ENCODE results near the gene AIRE.

The AIRE gene

DNA sequence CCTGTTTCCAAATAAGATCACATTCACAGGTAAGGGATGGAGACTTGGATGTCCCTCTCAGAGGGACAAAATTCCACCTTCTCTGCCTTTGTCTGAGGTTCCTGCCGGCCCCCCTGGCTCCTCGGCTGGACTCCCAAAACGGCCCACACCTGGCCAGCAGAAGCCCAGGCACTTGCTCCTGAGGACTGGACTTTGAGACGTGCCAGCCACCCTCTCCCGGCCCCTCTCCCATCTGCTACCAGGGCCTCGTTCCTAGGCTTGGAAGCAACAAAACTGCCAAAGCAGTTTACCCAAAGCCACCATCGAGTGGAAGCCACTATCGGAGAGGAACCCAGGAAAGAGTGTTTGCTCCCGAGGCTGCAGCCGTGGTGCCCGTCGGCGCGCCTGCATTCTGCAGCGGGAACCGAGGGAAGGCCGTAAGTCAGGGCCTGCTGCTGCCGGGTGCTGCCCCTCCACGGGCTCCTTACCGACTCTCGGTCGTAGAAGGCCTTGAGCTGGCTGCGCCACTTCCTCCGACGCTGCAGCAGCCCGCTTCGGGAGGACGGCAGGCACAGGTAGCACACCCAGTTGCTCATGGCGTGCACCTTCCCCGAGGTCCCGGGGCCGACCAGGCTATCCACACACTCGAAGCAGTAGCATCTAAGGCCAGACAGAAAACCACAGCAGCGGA, 27.5 kb upstream of the AIRE start:
- no peak for DNase-seq (ENCODE audit: low read depth)
- TF ChIP-seq, protein P1, sequence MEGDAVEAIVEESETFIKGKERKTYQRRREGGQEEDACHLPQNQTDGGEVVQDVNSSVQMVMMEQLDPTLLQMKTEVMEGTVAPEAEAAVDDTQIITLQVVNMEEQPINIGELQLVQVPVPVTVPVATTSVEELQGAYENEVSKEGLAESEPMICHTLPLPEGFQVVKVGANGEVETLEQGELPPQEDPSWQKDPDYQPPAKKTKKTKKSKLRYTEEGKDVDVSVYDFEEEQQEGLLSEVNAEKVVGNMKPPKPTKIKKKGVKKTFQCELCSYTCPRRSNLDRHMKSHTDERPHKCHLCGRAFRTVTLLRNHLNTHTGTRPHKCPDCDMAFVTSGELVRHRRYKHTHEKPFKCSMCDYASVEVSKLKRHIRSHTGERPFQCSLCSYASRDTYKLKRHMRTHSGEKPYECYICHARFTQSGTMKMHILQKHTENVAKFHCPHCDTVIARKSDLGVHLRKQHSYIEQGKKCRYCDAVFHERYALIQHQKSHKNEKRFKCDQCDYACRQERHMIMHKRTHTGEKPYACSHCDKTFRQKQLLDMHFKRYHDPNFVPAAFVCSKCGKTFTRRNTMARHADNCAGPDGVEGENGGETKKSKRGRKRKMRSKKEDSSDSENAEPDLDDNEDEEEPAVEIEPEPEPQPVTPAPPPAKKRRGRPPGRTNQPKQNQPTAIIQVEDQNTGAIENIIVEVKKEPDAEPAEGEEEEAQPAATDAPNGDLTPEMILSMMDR (IDR thresholded peaks at IDR 0.05; ENCODE audit: control insufficient read depth, extremely low read depth, insufficient read depth), result no peak

DNA sequence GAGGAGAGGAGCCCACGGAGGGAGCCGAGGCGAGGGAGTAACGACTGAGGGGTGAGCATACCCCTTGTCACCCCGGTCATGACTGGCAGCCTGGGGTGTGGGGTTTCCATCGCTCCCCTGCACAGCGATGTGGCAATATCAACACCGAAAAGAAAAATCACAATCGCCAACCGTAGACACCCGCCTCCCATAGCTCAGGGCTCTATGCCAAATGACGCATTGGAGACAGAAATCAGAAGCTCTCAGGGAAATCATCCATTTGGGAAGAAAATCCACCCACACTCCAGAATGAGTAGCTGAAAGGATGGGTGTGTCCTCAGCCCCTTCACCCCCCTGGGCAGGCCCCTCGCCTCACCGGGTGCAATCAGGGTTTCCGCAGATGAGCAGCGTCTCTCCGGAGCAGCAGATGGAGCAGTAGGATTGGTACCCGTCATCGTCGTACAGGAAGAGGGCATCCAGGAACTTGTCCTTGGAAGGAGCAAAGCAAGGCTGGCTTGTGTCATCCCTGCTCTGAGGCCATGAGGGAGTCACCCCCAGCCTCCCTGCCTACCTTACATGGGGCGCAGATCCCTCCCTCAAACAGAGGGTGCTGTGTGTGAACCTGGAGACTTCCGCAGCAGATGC, 26.5 kb upstream of the AIRE start:
- no peak overlapping the region for H3K4me3 ChIP-seq (ENCODE audit: low read depth, low read length)
- TF ChIP-seq, protein P1 (IDR thresholded peaks at IDR 0.05; ENCODE audit: control insufficient read depth, extremely low read depth, insufficient read depth), result no peak
- no peak for DNase-seq (ENCODE audit: low read depth)

More for the DNA sequence above, 27.5 kb upstream of the AIRE start:
- no peak overlapping the region for H3K4me3 ChIP-seq (ENCODE audit: low read depth, low read length)

DNA sequence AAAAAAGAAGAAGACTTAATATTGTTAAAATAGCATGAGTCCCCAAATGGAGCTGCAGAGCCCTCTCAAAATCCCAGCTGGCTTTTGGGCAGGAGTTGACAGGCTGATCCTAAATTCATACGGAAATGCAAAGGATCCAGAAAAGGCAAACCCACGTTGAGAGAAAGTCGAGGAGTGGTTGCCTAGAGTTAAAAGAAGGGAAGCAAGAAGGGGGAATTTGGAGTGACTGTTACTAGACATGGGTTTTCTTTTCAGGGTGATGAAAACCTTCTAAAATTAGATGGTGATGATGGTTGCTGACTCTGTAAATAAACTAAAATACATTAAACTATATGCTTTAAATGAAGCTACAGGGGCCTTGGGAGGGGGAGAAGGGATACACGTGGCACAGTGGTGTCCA, 25.6 kb upstream of the AIRE start:
- no peak overlapping the region for H3K4me3 ChIP-seq (ENCODE audit: low read depth, low read length)
- TF ChIP-seq, protein P1 (IDR thresholded peaks at IDR 0.05; ENCODE audit: control insufficient read depth, extremely low read depth, insufficient read depth), result no peak
- DNase-seq (ENCODE audit: low read depth), result no peak

DNA sequence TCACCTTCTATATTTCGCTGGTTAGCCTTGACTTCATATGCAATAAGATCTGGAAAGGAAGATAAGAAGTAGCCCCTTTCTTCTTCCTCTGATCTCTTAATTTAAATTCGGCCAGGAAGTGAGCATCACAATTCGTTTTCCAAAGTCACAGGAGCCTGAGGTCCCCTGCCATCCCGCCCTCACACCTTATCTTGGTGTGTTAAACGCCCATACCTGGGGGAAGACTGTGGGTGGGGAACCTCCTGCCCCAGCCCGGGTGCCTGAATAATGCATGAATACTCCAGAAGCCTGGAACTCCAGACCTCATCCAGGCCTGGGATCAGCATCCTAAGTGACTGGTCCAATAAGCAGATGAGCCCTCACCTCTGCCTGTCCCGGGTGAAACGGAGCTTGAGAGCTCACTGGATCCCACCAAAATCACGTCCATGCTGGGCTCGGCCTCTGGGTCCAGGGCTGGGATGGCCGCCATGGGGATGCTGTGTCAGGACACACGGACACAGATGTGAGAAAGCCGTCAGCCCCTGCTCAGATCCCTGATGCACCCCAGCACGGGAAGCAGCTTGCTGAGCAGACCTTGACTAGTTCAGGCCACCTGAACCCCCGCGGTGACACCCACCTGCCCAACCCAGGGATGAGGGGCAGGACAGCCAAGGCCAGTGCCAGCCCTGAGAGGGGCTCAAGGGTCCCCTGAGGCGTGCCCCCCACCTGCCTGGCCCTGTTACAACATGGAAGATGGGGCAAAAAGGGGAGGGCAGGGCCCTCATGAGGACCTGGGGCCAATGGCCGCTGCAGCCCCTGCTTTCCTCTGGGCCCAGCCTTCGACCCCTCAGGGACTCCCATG, 24.7 kb upstream of the AIRE start:
- DNase-seq (ENCODE audit: low read depth), result no peak
- TF ChIP-seq, protein P1 (IDR thresholded peaks at IDR 0.05; ENCODE audit: control insufficient read depth, extremely low read depth, insufficient read depth), result no peak
- H3K4me3 ChIP-seq (ENCODE audit: low read depth, low read length), result no peak overlapping the region

DNA sequence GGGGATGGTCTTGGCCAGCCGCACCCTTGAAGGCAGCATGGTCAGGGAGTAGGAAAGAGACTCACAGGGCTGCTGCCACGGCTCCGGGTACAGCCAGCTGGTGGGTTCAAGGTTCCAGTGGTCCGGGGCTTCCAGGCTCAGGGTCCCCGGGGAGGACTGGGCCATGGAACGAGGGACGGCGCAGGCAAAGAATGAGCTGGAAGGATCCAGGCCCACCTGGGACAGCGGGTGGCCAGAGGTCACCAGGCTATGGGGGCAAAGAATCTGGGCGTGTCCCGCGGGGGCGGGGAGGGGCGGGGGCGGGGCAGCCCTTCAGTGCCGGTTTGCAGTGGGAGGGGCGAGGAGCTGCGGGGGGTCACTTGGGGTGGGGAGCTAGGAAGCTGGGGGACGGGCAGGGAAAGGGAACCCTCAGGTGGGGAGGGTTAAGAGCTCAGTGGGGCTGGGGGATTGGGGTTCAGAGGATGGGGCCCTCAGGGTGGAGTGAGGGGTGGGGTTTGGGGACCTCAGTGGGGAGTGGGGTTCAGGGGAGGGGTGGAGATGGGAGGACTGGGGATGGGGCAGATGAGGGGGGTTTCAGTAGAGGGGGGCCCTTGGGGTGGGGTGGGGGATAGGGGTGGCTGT, 23.9 kb upstream of the AIRE start, which contains the start of gene DNMT3L:
Gene DNMT3L, minus strand, starts transcription at position 223 of the 621 bp plus-strand sequence. CDS start 638 bp downstream, outside the sequence.
- no peak for DNase-seq (ENCODE audit: low read depth)
- TF ChIP-seq, protein P1 (IDR thresholded peaks at IDR 0.05; ENCODE audit: control insufficient read depth, extremely low read depth, insufficient read depth), result no peak
- no peak within 1 kb of the TSS for H3K4me3 ChIP-seq (ENCODE audit: low read depth, low read length)

DNA sequence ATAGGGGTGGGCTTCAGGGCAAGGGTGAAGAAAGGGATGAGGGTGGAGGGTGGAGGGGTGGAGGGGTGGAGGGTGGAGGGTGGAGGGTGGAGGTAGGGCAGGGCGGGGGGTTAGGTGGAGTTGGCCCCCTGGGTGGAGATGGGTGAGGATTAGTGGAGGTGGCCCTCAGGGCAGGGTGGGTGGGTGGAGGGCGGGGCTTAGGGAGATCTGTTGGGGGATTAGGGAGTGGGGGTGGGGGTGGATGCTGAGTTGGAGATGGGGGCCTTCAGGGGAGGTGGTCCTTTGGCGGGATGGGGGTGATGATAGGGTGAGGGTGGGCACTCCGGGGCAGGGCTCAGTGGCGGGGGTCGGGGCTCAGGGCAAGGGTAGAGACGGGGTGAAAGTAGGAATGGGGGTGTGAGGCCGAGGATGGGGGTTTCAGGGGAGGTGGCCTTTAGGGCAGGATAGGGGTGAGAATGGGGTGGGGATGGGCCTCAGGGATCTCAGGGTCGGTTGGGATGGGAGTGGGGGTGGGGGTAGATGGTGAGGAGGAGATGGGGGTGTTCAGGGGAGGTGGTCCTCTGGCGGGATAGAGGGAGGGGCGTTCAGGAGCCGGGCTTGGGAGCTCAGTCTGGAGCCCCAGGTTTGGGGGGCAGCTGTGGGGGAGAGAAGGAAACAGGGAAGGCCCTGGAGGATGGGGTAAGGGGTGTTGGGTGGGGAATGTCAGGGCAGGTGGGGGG, 23.2 kb upstream of the AIRE start:
- TF ChIP-seq, protein P1 (IDR thresholded peaks at IDR 0.05; ENCODE audit: control insufficient read depth, extremely low read depth, insufficient read depth), result no peak
- no peak overlapping the region for H3K4me3 ChIP-seq (ENCODE audit: low read depth, low read length)
- DNase-seq (ENCODE audit: low read depth), result no peak

All from LNCaP clone FGC (cell line).